Mesenchymal stem cell (in vitro differentiated cells and primary cell): ENCODE measurements around the gene ARVCF.

ENCODE experiments used
- DNase-seq: peaks from one replicate; pipeline ENCODE4 v3.0.0-alpha.2; 2013
- H2AFZ ChIP-seq: one replicate; pipeline ENCODE4 v1.6.1; 2013; ENCODE audit warnings: low read depth, mild to moderate bottlenecking, control low read depth, inconsistent platforms, low read length, moderate library complexity
- H2AK5ac ChIP-seq: 2 replicates; pipeline ENCODE4 v1.6.1; 2013; ENCODE audit warnings: low read length, moderate library complexity, mild to moderate bottlenecking, inconsistent platforms; ENCODE audit not compliant: severe bottlenecking
- H2BK120ac ChIP-seq: one replicate; pipeline ENCODE4 v1.6.1; 2013; ENCODE audit warnings: low read depth, mild to moderate bottlenecking, inconsistent platforms, low read length, moderate library complexity
- H2BK12ac ChIP-seq, 2 experiments: one replicate each; pipeline ENCODE4 v1.6.1; 2013; ENCODE audit warnings: inconsistent platforms in 2 of 2, low read length in 2 of 2, mild to moderate bottlenecking in 2 of 2, moderate library complexity in 2 of 2, control low read depth in 1 of 2
- H2BK15ac ChIP-seq: one replicate; pipeline ENCODE4 v1.6.1; 2013; ENCODE audit warnings: mild to moderate bottlenecking, low read depth, inconsistent platforms; ENCODE audit not compliant: poor library complexity, severe bottlenecking
- H2BK5ac ChIP-seq: 2 replicates; pipeline ENCODE4 v1.6.1; 2013; ENCODE audit warnings: low read depth, mild to moderate bottlenecking, low read length, control low read depth, inconsistent platforms; ENCODE audit not compliant: poor library complexity, severe bottlenecking
- H3K14ac ChIP-seq, 2 experiments: one replicate each; pipeline ENCODE4 v1.6.1; 2013; ENCODE audit warnings: inconsistent platforms in 2 of 2, low read length in 2 of 2, control low read depth in 1 of 2, mild to moderate bottlenecking in 1 of 2, moderate library complexity in 1 of 2
- H3K18ac ChIP-seq, 2 experiments: one replicate each; pipeline ENCODE4 v1.6.1; 2013; ENCODE audit warnings: inconsistent platforms in 2 of 2, low read length in 2 of 2, control low read depth in 1 of 2, low read depth in 1 of 2, mild to moderate bottlenecking in 1 of 2
- H3K23ac ChIP-seq, 2 experiments: one replicate each; pipeline ENCODE4 v1.6.1; 2013; ENCODE audit warnings: inconsistent platforms in 2 of 2, low read length in 2 of 2, mild to moderate bottlenecking in 2 of 2, moderate library complexity in 2 of 2, control low read depth in 1 of 2
- H3K27ac ChIP-seq: 2 replicates; pipeline ENCODE4 v1.5.1; 2013; ENCODE audit warnings: mild to moderate bottlenecking, moderate library complexity, low read length, control low read depth, inconsistent platforms; ENCODE audit not compliant: poor library complexity, severe bottlenecking
- H3K27me3 ChIP-seq, 2 experiments: 2 replicates each; pipeline versions ENCODE4 v1.6.1 to v1.7.0; 2013; ENCODE audit warnings: low read length in 2 of 2, mild to moderate bottlenecking in 2 of 2, moderate library complexity in 2 of 2, control low read depth in 1 of 2, inconsistent platforms in 1 of 2; ENCODE audit not compliant: control insufficient read depth in 1 of 2, insufficient read depth in 1 of 2
- H3K36me3 ChIP-seq, 2 experiments: 2 replicates each; pipeline versions ENCODE4 v1.6.1 to v1.7.0; 2013; ENCODE audit warnings: low read length in 2 of 2, control low read depth in 1 of 2, inconsistent platforms in 1 of 2, low read depth in 1 of 2, mild to moderate bottlenecking in 1 of 2; ENCODE audit not compliant: insufficient read depth in 2 of 2, control insufficient read depth in 1 of 2
- H3K4ac ChIP-seq, 2 experiments: one replicate each; pipeline ENCODE4 v1.6.1; 2013; ENCODE audit warnings: inconsistent platforms in 2 of 2, low read length in 2 of 2, mild to moderate bottlenecking in 2 of 2, moderate library complexity in 2 of 2, control low read depth in 1 of 2, low read depth in 1 of 2
- H3K4me1 ChIP-seq: 2 replicates; pipeline ENCODE4 v1.6.1; 2013; ENCODE audit warnings: low read depth, low read length, control low read depth; ENCODE audit not compliant: control insufficient read depth, insufficient read depth
- H3K4me2 ChIP-seq: 2 replicates; pipeline ENCODE4 v1.6.1; 2013; ENCODE audit warnings: low read length, mild to moderate bottlenecking, inconsistent platforms; ENCODE audit not compliant: poor library complexity, severe bottlenecking
- H3K4me3 ChIP-seq, 2 experiments: 2 replicates each; pipeline versions ENCODE4 v1.5.1 to v1.7.0; 2013; ENCODE audit warnings: low read length in 2 of 2, mild to moderate bottlenecking in 2 of 2, control low read depth in 1 of 2, low read depth in 1 of 2; ENCODE audit not compliant: insufficient read depth in 1 of 2
- H3K79me1 ChIP-seq: replicated peaks from 2 replicates; pipeline ENCODE4 v1.6.1; 2013; ENCODE audit warnings: mild to moderate bottlenecking, control low read depth, low read length, inconsistent platforms; ENCODE audit not compliant: poor library complexity, severe bottlenecking
- H3K9ac ChIP-seq: 2 replicates; pipeline ENCODE4 v1.7.0; 2013; ENCODE audit warnings: mild to moderate bottlenecking, low read length, moderate library complexity
- H3K9me3 ChIP-seq: 2 replicates; pipeline ENCODE4 v1.7.0; 2013; ENCODE audit warnings: mild to moderate bottlenecking, low read length; ENCODE audit not compliant: control insufficient read depth
- H4K8ac ChIP-seq: one replicate; pipeline ENCODE4 v1.6.1; 2013; ENCODE audit warnings: inconsistent platforms, mild to moderate bottlenecking, low read length, moderate library complexity
- H4K91ac ChIP-seq: one replicate; pipeline ENCODE4 v1.6.1; 2013; ENCODE audit warnings: mild to moderate bottlenecking, low read length, inconsistent platforms
- WGBS: methylation state at CpG from one replicate; pipeline ENCODE4 v1.1.7; 2013; ENCODE audit warnings: mixed read lengths; 5-methylcytosine and 5-hydroxymethylcytosine counted together

ARVCF gene

DNA sequence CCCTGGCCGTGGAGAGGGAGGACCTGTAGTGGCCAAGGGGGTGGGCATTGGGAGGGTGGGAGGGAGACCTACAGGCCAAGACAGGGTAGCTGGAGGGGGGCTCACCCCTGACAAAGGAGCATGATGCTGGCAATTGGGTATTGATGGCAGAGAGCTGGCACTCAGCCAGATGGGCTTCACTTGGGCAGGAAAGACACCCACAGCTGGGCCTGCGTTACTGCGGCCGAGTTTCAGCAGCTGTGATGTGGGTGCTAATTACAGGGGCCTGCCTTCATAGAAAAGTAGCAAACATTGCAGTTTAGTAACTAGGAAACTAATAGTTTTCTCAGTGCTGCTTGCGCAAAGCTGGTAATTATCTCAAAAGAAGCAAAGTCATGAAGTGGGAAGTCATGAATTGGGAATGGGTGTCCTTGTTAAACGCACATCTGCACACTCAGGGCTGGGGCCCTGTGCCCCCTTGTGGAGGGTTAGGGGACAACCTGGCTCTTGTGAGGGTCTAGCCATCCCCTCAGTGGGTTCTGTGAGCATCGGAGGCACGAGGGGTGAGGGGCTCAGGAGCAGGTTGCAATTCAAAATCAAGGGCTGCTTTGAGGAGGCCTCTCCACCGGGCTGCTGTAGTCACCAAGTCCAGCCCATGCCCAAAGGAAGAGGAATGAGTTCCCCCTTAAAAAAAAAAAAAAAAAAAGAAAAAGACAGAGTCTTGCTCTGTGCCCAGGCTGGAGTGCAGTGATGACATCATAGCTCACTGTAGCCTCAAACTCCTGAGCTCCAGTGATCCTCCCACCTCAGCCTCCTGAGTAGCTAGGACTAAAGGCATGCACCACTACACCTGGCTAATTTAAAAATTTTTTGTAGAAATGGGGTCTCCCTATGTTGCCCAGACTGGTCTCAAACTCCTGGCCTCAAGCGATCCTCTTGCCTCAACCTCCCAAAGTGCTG is 50.6 kb downstream of the ARVCF start:
- H3K79me1 ChIP-seq = no peaks in the 10 kb centered on the region
- H3K14ac ChIP-seq = no peak overlapping the region
- H3K27me3 ChIP-seq = no peaks in the 10 kb centered on the region
- H3K4me1 ChIP-seq = peaks cover 23% of the 10 kb centered on the region
- H2BK5ac ChIP-seq = no peak overlapping the region
- no peak overlapping the region for H3K27ac ChIP-seq
- H3K4me3 ChIP-seq = no peak overlapping the region
- H2BK15ac ChIP-seq = no peak overlapping the region
- no peak overlapping the region for H2AFZ ChIP-seq
- H4K91ac ChIP-seq = no peak overlapping the region
- no peak for DNase-seq
- H4K8ac ChIP-seq = no peak overlapping the region
- H2BK12ac ChIP-seq = no peak overlapping the region
- H2AK5ac ChIP-seq = no peak overlapping the region
- peaks cover 45 to 68% of the 10 kb centered on the region in 2 experiments for H3K36me3 ChIP-seq
- no peaks in the 10 kb centered on the region for H3K9me3 ChIP-seq
- H3K4me2 ChIP-seq = no peak overlapping the region
- 93% methylated on average over 9 of the region's 10 CpGs for WGBS
- no peak overlapping the region for H3K18ac ChIP-seq
- H3K23ac ChIP-seq = no peak overlapping the region
- no peak overlapping the region for H3K9ac ChIP-seq
- H3K4ac ChIP-seq = no peak overlapping the region
- no peak overlapping the region for H2BK120ac ChIP-seq

DNA sequence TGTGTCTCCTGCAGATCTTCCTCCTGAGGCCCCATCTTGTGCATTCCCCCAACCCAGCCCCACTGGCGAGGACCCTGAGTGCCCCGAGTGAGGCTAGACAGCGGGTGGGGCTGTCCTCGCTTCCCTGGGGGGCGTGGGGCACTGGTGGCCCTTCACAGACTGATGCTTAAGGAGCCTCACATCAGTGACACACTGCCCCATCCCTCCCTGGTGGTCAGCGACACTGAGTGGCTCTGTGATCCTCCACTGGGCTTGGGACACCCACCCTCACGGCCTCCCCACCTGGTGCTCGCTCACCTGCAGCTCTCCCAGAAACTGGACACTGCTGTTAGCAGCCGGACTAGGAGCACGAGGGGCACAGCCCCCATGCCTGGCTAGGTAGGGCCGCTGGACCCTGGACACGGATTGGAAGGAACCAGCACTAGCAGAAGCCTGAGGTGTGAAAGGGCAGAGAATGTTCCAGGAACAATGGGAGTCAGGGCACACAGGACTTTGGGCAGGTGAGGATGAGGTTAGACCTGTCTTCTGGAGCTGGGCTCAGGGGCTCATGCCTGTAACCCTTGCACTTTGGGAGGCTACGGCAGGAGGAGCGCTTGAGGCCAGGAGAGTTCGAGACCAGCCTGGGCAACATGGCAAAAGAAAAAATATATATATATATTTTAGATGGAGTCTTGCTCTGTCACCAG is 51.8 kb downstream of the ARVCF start:
- Histone ChIP-seq H4K91ac (no peak overlapping the region), H3K4me3 (no peak overlapping the region), H3K27me3 (no peaks in the 10 kb centered on the region), H3K36me3 (peaks cover 42 to 64% of the 10 kb centered on the region in 2 experiments), H2AK5ac (no peak overlapping the region), H3K79me1 (no peaks in the 10 kb centered on the region), H2BK5ac (no peak overlapping the region), H3K27ac (no peak overlapping the region), H2AFZ (no peak overlapping the region), H2BK15ac (no peak overlapping the region), H3K18ac (no peak overlapping the region), H2BK120ac (no peak overlapping the region), H3K14ac (no peak overlapping the region), H4K8ac (no peak overlapping the region), H3K9me3 (no peaks in the 10 kb centered on the region), H3K4me1 (peaks cover 21% of the 10 kb centered on the region), H3K9ac (no peak overlapping the region), H2BK12ac (no peak overlapping the region), H3K23ac (no peak overlapping the region), H3K4me2 (no peak overlapping the region), H3K4ac (no peak overlapping the region)
- DNase-seq = no peak
- WGBS = 91% methylated on average over 12 of the region's 15 CpGs

DNA sequence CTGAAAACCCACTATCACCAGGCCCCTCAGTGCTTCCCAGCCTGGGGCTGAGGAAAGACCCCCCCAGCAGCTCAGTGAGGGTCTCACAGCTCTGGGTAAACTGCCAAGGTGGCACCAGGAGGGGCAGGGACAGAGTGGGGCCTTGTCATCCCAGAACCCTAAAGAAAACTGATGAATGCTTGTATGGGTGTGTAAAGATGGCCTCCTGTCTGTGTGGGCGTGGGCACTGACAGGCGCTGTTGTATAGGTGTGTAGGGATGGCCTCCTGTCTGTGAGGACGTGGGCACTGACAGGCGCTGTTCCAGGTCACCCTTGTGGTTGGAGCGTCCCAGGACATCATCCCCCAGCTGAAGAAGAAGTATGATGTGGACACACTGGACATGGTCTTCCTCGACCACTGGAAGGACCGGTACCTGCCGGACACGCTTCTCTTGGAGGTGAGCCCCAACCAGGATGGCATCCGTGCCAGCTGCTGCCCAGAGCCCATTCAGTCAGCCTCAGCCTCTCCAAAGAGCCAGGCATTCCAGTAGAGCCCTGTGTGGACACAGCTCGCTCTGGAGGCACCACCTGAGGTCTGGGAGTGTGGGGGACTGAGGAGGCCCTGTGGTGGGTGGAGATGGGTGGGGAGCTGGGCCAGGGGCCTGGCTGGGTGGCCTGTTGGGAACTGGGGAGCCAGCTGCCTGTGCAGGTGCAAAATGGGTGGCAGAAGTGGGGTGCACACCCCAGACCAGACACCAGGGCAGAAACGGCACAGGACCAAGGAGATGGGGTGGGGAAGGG is 52.6 kb downstream of the ARVCF start:
- peak overlapping the region; percentile 51 for H3K9ac ChIP-seq
- H3K4me3 ChIP-seq = no peak overlapping the region
- H4K91ac ChIP-seq = no peak overlapping the region
- H2AK5ac ChIP-seq = peak overlapping the region; percentile 19
- no peak overlapping the region for H3K14ac ChIP-seq
- no peak overlapping the region for H3K27ac ChIP-seq
- H3K36me3 ChIP-seq = peaks cover 42 to 58% of the 10 kb centered on the region in 2 experiments
- H3K79me1 ChIP-seq = no peaks in the 10 kb centered on the region
- no peak overlapping the region for H2BK5ac ChIP-seq
- H3K4me2 ChIP-seq = no peak overlapping the region
- no peak overlapping the region for H2BK15ac ChIP-seq
- peaks cover 26% of the 10 kb centered on the region for H3K4me1 ChIP-seq
- no peak for DNase-seq
- no peak overlapping the region for H2AFZ ChIP-seq
- H3K9me3 ChIP-seq = no peaks in the 10 kb centered on the region
- H3K27me3 ChIP-seq = no peaks in the 10 kb centered on the region
- H2BK12ac ChIP-seq = no peak overlapping the region
- H3K23ac ChIP-seq = no peak overlapping the region
- H4K8ac ChIP-seq = no peak overlapping the region
- H2BK120ac ChIP-seq = no peak overlapping the region
- no peak overlapping the region for H3K18ac ChIP-seq
- H3K4ac ChIP-seq = no peak overlapping the region
- WGBS = 97% methylated on average over 12 of the region's 12 CpGs
